HepG2 (cell line): ENCODE measurements around the gene HDDC3. TPM values are rescaled to one million over a fixed set of nuclear protein-coding genes. Genes with fewer than 3 reads are reported as not detected.

Experiments
- ELF3 ChIP-seq: IDR thresholded peaks from 2 replicates; pipeline ENCODE4 v1.6.1; 2016; ENCODE audit warnings: missing genetic modification reagents, missing compliant biosample characterization
- GATAD1 ChIP-seq: IDR thresholded peaks from 2 replicates; pipeline ENCODE4 v1.6.1; 2016; ENCODE audit warnings: missing genetic modification reagents, missing compliant biosample characterization
- HDAC2 ChIP-seq: sonication (generic); formaldehyde crosslinking; IDR thresholded peaks from 2 replicates; pipeline ENCODE4 v1.4.0; 2020; ENCODE audit warnings: missing genetic modification reagents
- HOXA3 ChIP-seq: sonication (generic); formaldehyde crosslinking; IDR thresholded peaks from 2 replicates; pipeline ENCODE4 v1.5.0; 2020; ENCODE audit warnings: missing genetic modification reagents
- MEIS1 ChIP-seq: sonication (generic); formaldehyde crosslinking; IDR thresholded peaks from 2 replicates; pipeline ENCODE4 v1.9.0; 2021; ENCODE audit warnings: mild to moderate bottlenecking, missing genetic modification reagents, moderate library complexity, borderline replicate concordance
- SMAD1 ChIP-seq: sonication (generic); formaldehyde crosslinking; IDR thresholded peaks from 2 replicates; pipeline ENCODE4 v1.4.0; 2020; ENCODE audit warnings: missing genetic modification reagents, low read depth, mild to moderate bottlenecking, borderline replicate concordance
- STAG1 ChIP-seq: sonication (generic); formaldehyde crosslinking; IDR thresholded peaks from 2 replicates; pipeline ENCODE4 v1.4.0; 2020; ENCODE audit warnings: missing genetic modification reagents
- ZKSCAN5 ChIP-seq: sonication (generic); formaldehyde crosslinking; IDR thresholded peaks from 2 replicates; pipeline ENCODE4 v1.5.1; 2020; ENCODE audit warnings: mild to moderate bottlenecking, missing genetic modification reagents
- ZNF598 ChIP-seq: sonication (generic); formaldehyde crosslinking; IDR thresholded peaks from 2 replicates; pipeline ENCODE4 v1.5.1; 2020; ENCODE audit warnings: mild to moderate bottlenecking, missing genetic modification reagents, borderline replicate concordance
- ZNF776 ChIP-seq: sonication (generic); formaldehyde crosslinking; IDR thresholded peaks from 2 replicates; pipeline ENCODE4 v1.4.0; 2020; ENCODE audit warnings: mild to moderate bottlenecking, missing genetic modification reagents
- polyA plus RNA-seq, 8 experiments: library from polyadenylated mRNA; depleted of rRNA in 3 of 8; stranded (reverse) in 7 of 8; unstranded in 1 of 8; fragments of >200 nt; fragmentation: Illumina TruSeq in 4 of 8; extraction: Trizol in 4 of 8; gene quantifications; 2 replicates each; pipeline versions ENCODE4 v1.2.1 to v1.2.3, GENCODE V29; 2011 to 2016; ENCODE audit warnings: low read depth in 4 of 8, missing spikeins in 1 of 8, mixed read lengths in 1 of 8; ENCODE audit not compliant: insufficient read depth in 1 of 8
- total RNA-seq, 5 experiments: library from RNA; depleted of rRNA; stranded (reverse); fragments of >200 nt; fragmentation: Illumina TruSeq; extraction: Trizol; gene quantifications; 2 replicates each; pipeline ENCODE4 v1.2.3, GENCODE V29; 2016; ENCODE audit warnings: low read depth in 1 of 5
- TF ChIP-seq, protein P1 (sequence below): sonication (generic); formaldehyde crosslinking; IDR thresholded peaks from 2 replicates; pipeline ENCODE4 v1.4.0; 2020; ENCODE audit warnings: missing genetic modification reagents
- TF ChIP-seq, protein P2 (sequence below): IDR thresholded peaks from 2 replicates; pipeline ENCODE4 v1.6.1; 2016; ENCODE audit warnings: low read depth, borderline replicate concordance
- TF ChIP-seq, protein P3 (sequence below): sonication (generic); formaldehyde crosslinking; IDR thresholded peaks from 2 replicates; pipeline ENCODE4 v1.5.1; 2020; ENCODE audit warnings: mild to moderate bottlenecking, missing genetic modification reagents, borderline replicate concordance
- TF ChIP-seq, protein P4 (sequence below): sonication (generic); formaldehyde crosslinking; IDR thresholded peaks from 2 replicates; pipeline ENCODE4 v1.8.1; 2023; ENCODE audit warnings: mild to moderate bottlenecking, moderate library complexity, missing genetic modification reagents

The HDDC3 gene
- total and polyA plus RNA-seq, 2 of the 13 experiments (the other 11 are each of a cell fraction or from before 2014, with no cell fraction given) = 18.7 to 28.3 TPM

DNA sequence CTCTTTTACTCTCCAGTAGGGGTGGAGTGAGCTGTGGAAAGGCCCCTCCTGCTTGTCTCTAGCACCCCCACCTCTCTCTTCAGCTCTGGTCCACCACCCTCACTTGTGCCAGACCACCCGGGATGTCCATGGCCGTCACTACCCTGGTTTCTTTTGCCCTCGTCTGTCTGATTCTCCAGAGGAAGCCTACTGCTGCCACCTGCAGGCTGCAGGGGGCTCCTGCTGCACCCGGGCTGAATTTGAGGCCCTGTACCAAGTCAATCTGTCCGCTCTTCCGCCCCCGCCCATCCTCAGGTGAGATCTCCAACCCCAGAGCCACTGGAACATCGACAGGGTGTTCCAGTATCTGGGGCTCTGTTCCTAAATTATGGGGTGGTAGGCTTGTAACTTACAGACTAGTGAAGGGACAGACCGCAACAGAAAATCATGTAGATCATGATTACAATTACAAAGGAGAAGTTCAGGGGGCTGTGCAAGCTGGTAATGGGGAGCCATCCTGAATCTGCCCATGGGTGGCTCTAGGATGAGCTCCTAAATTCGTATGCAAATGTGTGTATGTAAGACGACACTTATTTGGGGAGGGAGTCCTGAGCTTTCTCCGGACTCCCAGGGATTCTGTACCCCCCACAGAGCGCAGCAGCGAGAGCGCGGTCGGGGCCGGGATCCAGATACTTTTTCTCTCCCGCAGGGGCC is 2.1 kb upstream of the HDDC3 start (continued):
- TF ChIP-seq, protein P1, sequence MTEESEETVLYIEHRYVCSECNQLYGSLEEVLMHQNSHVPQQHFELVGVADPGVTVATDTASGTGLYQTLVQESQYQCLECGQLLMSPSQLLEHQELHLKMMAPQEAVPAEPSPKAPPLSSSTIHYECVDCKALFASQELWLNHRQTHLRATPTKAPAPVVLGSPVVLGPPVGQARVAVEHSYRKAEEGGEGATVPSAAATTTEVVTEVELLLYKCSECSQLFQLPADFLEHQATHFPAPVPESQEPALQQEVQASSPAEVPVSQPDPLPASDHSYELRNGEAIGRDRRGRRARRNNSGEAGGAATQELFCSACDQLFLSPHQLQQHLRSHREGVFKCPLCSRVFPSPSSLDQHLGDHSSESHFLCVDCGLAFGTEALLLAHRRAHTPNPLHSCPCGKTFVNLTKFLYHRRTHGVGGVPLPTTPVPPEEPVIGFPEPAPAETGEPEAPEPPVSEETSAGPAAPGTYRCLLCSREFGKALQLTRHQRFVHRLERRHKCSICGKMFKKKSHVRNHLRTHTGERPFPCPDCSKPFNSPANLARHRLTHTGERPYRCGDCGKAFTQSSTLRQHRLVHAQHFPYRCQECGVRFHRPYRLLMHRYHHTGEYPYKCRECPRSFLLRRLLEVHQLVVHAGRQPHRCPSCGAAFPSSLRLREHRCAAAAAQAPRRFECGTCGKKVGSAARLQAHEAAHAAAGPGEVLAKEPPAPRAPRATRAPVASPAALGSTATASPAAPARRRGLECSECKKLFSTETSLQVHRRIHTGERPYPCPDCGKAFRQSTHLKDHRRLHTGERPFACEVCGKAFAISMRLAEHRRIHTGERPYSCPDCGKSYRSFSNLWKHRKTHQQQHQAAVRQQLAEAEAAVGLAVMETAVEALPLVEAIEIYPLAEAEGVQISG = peak; percentile 74
- TF ChIP-seq ELF3 (0 out of 2 replicates have a peak, but pooled peaks have one; percentile 30), HOXA3 (no peak), SMAD1 (CRISPR knock-in tag) (0 out of 2 replicates have a peak, but pooled peaks have one; percentile 26), HDAC2 (CRISPR knock-in tag) (0 out of 2 replicates have a peak, but pooled peaks have one; percentile 16), MEIS1 (CRISPR knock-in tag) (0 out of 2 replicates have a peak, but pooled peaks have one; percentile 8), GATAD1 (CRISPR knock-in tag) (0 out of 2 replicates have a peak, but pooled peaks have one; percentile 31), STAG1 (CRISPR knock-in tag) (peak; percentile 69), ZNF776 (no peak), ZKSCAN5 (CRISPR knock-in tag) (no peak), ZNF598 (CRISPR knock-in tag) (no peak)
- TF ChIP-seq, protein P2, sequence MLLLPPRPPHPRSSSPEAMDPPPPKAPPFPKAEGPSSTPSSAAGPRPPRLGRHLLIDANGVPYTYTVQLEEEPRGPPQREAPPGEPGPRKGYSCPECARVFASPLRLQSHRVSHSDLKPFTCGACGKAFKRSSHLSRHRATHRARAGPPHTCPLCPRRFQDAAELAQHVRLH (CRISPR knock-in tag) = no peak
- TF ChIP-seq, protein P3, sequence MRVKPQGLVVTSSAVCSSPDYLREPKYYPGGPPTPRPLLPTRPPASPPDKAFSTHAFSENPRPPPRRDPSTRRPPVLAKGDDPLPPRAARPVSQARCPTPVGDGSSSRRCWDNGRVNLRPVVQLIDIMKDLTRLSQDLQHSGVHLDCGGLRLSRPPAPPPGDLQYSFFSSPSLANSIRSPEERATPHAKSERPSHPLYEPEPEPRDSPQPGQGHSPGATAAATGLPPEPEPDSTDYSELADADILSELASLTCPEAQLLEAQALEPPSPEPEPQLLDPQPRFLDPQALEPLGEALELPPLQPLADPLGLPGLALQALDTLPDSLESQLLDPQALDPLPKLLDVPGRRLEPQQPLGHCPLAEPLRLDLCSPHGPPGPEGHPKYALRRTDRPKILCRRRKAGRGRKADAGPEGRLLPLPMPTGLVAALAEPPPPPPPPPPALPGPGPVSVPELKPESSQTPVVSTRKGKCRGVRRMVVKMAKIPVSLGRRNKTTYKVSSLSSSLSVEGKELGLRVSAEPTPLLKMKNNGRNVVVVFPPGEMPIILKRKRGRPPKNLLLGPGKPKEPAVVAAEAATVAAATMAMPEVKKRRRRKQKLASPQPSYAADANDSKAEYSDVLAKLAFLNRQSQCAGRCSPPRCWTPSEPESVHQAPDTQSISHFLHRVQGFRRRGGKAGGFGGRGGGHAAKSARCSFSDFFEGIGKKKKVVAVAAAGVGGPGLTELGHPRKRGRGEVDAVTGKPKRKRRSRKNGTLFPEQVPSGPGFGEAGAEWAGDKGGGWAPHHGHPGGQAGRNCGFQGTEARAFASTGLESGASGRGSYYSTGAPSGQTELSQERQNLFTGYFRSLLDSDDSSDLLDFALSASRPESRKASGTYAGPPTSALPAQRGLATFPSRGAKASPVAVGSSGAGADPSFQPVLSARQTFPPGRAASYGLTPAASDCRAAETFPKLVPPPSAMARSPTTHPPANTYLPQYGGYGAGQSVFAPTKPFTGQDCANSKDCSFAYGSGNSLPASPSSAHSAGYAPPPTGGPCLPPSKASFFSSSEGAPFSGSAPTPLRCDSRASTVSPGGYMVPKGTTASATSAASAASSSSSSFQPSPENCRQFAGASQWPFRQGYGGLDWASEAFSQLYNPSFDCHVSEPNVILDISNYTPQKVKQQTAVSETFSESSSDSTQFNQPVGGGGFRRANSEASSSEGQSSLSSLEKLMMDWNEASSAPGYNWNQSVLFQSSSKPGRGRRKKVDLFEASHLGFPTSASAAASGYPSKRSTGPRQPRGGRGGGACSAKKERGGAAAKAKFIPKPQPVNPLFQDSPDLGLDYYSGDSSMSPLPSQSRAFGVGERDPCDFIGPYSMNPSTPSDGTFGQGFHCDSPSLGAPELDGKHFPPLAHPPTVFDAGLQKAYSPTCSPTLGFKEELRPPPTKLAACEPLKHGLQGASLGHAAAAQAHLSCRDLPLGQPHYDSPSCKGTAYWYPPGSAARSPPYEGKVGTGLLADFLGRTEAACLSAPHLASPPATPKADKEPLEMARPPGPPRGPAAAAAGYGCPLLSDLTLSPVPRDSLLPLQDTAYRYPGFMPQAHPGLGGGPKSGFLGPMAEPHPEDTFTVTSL (CRISPR knock-in tag) = no peak
- TF ChIP-seq, protein P4, sequence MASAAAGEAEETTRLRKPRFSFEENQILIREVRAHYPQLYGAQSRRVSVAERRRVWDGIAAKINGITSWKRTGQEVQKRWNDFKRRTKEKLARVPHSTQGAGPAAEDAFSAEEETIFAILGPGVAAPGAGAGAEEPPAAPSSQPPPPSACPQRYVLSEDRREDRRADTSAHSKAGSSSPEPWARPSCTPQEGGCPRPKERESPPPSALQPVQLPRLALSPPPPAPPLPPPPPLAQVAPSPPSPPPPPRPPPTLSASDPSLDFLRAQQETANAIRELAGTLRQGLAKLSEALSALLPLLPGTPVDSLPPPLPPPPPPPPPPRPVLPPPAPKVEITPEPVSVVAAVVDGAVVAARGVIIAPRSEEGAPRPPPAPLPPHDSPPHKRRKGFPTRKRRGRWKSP (CRISPR knock-in tag) = 0 out of 2 replicates have a peak, but pooled peaks have one; percentile 9
